ENCODE results near the gene PPP1R3F. TPM values are rescaled to one million over a fixed set of nuclear protein-coding genes. Genes with fewer than 3 reads are reported as not detected.

PPP1R3F gene
- polyA plus RNA-seq, 1 donor from 2014 or later: 21.0 TPM

GRCh38 chrX:49250578-49250977, 19.0 kb upstream of the PPP1R3F start:
- H4K20me1 ChIP-seq (ENCODE audit: insufficient read depth): no peaks in the 10 kb centered on the region
- no peaks in the 10 kb centered on the region for H3K27me3 ChIP-seq (ENCODE audit: insufficient read depth, low read depth, low read length)
- no peak overlapping the region for H3K27ac ChIP-seq (ENCODE audit: low read length)
- H3K79me2 ChIP-seq (replicated peaks; ENCODE audit: insufficient read depth, low read length): no peaks in the 10 kb centered on the region
- no peak overlapping the region for H2AFZ ChIP-seq (ENCODE audit: low read depth, low read length)
- no peak overlapping the region for H3K4me2 ChIP-seq (ENCODE audit: low read length)
- no peak overlapping the region for H3K9ac ChIP-seq (ENCODE audit: low read length)
- no peaks in the 10 kb centered on the region for H3K9me3 ChIP-seq (ENCODE audit: low read length)
- H3K36me3 ChIP-seq (ENCODE audit: insufficient read depth, low read length): no peaks in the 10 kb centered on the region
- TF ChIP-seq RAD21 (conservative IDR thresholded peaks at IDR 0.05) (no peak), EZH2 (IDR thresholded peaks at IDR 0.05; ENCODE audit: borderline replicate concordance, insufficient read depth, low read length, poor library complexity, severe bottlenecking) (no peak)
- no peaks in the 10 kb centered on the region for H3K9me2 ChIP-seq (ENCODE audit: insufficient read depth, low read length)
- H3F3A ChIP-seq (ENCODE audit: insufficient read depth, low read length, poor library complexity, severe bottlenecking): no peaks in the 10 kb centered on the region
- no peak overlapping the region for H3K4me3 ChIP-seq (ENCODE audit: low read length)

- Histone ChIP-seq H3K4me2 (ENCODE audit: low read length) (no peak overlapping the region), H3K9me2 (ENCODE audit: insufficient read depth, low read length) (no peaks in the 10 kb centered on the region), H3K79me2 (replicated peaks; ENCODE audit: insufficient read depth, low read length) (no peaks in the 10 kb centered on the region), H3K4me3 (ENCODE audit: low read length) (no peak overlapping the region), H3F3A (ENCODE audit: insufficient read depth, low read length, poor library complexity, severe bottlenecking) (no peaks in the 10 kb centered on the region), H2AFZ (ENCODE audit: low read depth, low read length) (no peak overlapping the region), H3K9me3 (ENCODE audit: low read length) (no peaks in the 10 kb centered on the region), H3K27me3 (ENCODE audit: insufficient read depth, low read depth, low read length) (no peaks in the 10 kb centered on the region), H3K27ac (ENCODE audit: low read length) (no peak overlapping the region), H3K9ac (ENCODE audit: low read length) (no peak overlapping the region), H3K36me3 (ENCODE audit: insufficient read depth, low read length) (no peaks in the 10 kb centered on the region), H4K20me1 (ENCODE audit: insufficient read depth) (no peaks in the 10 kb centered on the region)
- TF ChIP-seq MXI1 (conservative IDR thresholded peaks at IDR 0.05; ENCODE audit: poor library complexity, severe bottlenecking): no peak
- TF ChIP-seq RAD21 (conservative IDR thresholded peaks at IDR 0.05): no peak
- TF ChIP-seq POLR2AphosphoS5 (IDR thresholded peaks at IDR 0.05): no peak
- TF ChIP-seq REST (IDR thresholded peaks at IDR 0.05; ENCODE audit: borderline replicate concordance): no peak
- TF ChIP-seq EZH2 (IDR thresholded peaks at IDR 0.05; ENCODE audit: borderline replicate concordance, insufficient read depth, low read length, poor library complexity, severe bottlenecking): no peak
- TF ChIP-seq TAF1 (IDR thresholded peaks at IDR 0.05; ENCODE audit: low read depth): no peak
- TF ChIP-seq, protein P1, sequence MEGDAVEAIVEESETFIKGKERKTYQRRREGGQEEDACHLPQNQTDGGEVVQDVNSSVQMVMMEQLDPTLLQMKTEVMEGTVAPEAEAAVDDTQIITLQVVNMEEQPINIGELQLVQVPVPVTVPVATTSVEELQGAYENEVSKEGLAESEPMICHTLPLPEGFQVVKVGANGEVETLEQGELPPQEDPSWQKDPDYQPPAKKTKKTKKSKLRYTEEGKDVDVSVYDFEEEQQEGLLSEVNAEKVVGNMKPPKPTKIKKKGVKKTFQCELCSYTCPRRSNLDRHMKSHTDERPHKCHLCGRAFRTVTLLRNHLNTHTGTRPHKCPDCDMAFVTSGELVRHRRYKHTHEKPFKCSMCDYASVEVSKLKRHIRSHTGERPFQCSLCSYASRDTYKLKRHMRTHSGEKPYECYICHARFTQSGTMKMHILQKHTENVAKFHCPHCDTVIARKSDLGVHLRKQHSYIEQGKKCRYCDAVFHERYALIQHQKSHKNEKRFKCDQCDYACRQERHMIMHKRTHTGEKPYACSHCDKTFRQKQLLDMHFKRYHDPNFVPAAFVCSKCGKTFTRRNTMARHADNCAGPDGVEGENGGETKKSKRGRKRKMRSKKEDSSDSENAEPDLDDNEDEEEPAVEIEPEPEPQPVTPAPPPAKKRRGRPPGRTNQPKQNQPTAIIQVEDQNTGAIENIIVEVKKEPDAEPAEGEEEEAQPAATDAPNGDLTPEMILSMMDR (IDR thresholded peaks at IDR 0.05; ENCODE audit: poor library complexity, severe bottlenecking): no peak
- no peak for TF ChIP-seq EP300 (conservative IDR thresholded peaks at IDR 0.05; ENCODE audit: poor library complexity, severe bottlenecking)
- no peak for TF ChIP-seq SMC3 (conservative IDR thresholded peaks at IDR 0.05; ENCODE audit: poor library complexity)
These were observed 18.3 kb upstream of the PPP1R3F start for GRCh38 chrX:49251325-49251724.

- Histone ChIP-seq H3K9me3 (ENCODE audit: low read length) (no peaks in the 10 kb centered on the region), H3F3A (ENCODE audit: insufficient read depth, low read length, poor library complexity, severe bottlenecking) (no peaks in the 10 kb centered on the region), H3K9ac (ENCODE audit: low read length) (no peak overlapping the region), H3K36me3 (ENCODE audit: insufficient read depth, low read length) (no peaks in the 10 kb centered on the region), H3K4me2 (ENCODE audit: low read length) (no peak overlapping the region), H2AFZ (ENCODE audit: low read depth, low read length) (no peak overlapping the region), H3K4me3 (ENCODE audit: low read length) (no peak overlapping the region), H4K20me1 (ENCODE audit: insufficient read depth) (no peaks in the 10 kb centered on the region), H3K9me2 (ENCODE audit: insufficient read depth, low read length) (no peaks in the 10 kb centered on the region), H3K27ac (ENCODE audit: low read length) (no peak overlapping the region), H3K79me2 (replicated peaks; ENCODE audit: insufficient read depth, low read length) (no peaks in the 10 kb centered on the region), H3K27me3 (ENCODE audit: insufficient read depth, low read depth, low read length) (no peaks in the 10 kb centered on the region)
- TF ChIP-seq POLR2AphosphoS5 (IDR thresholded peaks at IDR 0.05) (no peak), EP300 (conservative IDR thresholded peaks at IDR 0.05; ENCODE audit: poor library complexity, severe bottlenecking) (no peak), EZH2 (IDR thresholded peaks at IDR 0.05; ENCODE audit: borderline replicate concordance, insufficient read depth, low read length, poor library complexity, severe bottlenecking) (no peak), REST (IDR thresholded peaks at IDR 0.05; ENCODE audit: borderline replicate concordance) (no peak), RAD21 (conservative IDR thresholded peaks at IDR 0.05) (no peak), TAF1 (IDR thresholded peaks at IDR 0.05; ENCODE audit: low read depth) (no peak), MXI1 (conservative IDR thresholded peaks at IDR 0.05; ENCODE audit: poor library complexity, severe bottlenecking) (no peak), SMC3 (conservative IDR thresholded peaks at IDR 0.05; ENCODE audit: poor library complexity) (no peak)
- TF ChIP-seq, protein P1 (IDR thresholded peaks at IDR 0.05; ENCODE audit: poor library complexity, severe bottlenecking): no peak
These were observed 15.0 kb upstream of the PPP1R3F start for GRCh38 chrX:49254639-49255038.

All from neural cell (in vitro differentiated cells).